ENCODE measurements around the gene HEY2.

DNA sequence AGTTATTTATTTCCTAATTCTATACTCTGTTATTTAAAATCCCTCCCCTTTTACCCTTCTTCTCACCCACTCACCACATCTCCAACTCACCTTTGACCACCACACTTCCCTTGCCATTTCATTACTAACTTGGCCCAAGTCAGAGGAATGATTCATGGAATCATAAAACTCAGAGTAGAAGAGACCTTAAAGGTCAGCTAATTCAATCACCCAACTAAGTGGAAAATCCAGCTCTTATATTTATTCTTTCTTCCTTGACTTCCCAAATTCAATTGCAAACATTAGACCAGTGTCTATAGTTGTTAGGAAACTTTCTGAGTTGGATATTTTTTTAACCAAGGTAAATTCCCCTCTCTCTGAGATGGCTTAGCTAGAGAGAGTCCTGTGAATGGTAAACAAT lies 26.5 kb upstream of the HEY2 start:
- no peak for TF ChIP-seq ZNF510 (tag by site-specific recombination; IDR thresholded peaks at IDR 0.05; ENCODE audit: insufficient replicate concordance)
- TF ChIP-seq, protein P1, sequence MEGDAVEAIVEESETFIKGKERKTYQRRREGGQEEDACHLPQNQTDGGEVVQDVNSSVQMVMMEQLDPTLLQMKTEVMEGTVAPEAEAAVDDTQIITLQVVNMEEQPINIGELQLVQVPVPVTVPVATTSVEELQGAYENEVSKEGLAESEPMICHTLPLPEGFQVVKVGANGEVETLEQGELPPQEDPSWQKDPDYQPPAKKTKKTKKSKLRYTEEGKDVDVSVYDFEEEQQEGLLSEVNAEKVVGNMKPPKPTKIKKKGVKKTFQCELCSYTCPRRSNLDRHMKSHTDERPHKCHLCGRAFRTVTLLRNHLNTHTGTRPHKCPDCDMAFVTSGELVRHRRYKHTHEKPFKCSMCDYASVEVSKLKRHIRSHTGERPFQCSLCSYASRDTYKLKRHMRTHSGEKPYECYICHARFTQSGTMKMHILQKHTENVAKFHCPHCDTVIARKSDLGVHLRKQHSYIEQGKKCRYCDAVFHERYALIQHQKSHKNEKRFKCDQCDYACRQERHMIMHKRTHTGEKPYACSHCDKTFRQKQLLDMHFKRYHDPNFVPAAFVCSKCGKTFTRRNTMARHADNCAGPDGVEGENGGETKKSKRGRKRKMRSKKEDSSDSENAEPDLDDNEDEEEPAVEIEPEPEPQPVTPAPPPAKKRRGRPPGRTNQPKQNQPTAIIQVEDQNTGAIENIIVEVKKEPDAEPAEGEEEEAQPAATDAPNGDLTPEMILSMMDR (tag by site-specific recombination; IDR thresholded peaks at IDR 0.05), result no peak

Measured in HEK293 (cell line).